ENCODE results near the gene ST6GALNAC6.
A peak's percentile ranks its signal among the peaks of the same experiment; 100 is the strongest.
"Not testable (repeated sequence)": the region's sequence is repeated elsewhere in the genome, so short reads cannot be mapped to it uniquely, and the experiment has no call there.

The ST6GALNAC6 gene

GRCh38 chr9:127893392-127893791 lies 6.0 kb downstream of the ST6GALNAC6 start:
- no peak for DNase-seq (ENCODE audit: low spot score)

DNA sequence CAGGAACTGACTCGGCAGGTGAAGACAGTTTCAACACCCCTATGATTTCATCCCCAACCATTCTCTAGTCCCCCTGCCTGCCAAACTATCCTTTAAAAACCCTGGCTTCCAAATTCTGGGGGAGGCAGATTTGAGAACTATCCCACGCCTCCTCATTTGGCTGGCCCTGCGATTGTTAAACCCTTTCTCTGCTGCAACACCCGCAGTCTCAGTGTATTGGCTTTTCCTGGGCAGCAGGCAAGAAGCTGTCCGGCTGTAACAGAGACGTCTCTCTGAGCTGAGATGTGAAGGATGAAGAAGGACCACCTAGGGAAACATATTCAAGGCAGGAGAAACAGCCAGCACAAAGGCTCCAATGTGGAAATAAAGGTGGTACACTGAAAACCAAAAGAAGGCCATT lies 6.6 kb downstream of the ST6GALNAC6 start:
- DNase-seq (ENCODE audit: low spot score) = no peak

GRCh38 chr9:127890053-127890452 lies 9.3 kb downstream of the ST6GALNAC6 start:
- DNase-seq (ENCODE audit: low spot score) = no peak

GRCh38 chr9:127887792-127888191 lies 11.6 kb downstream of the ST6GALNAC6 start:
- no peak for DNase-seq (ENCODE audit: low spot score)

- DNase-seq (ENCODE audit: low spot score) = no peak
Measured at GRCh38 chr9:127886401-127886972, 12.9 kb downstream of the ST6GALNAC6 start.

- no peak for DNase-seq (ENCODE audit: low spot score)
Measured at GRCh38 chr9:127885508-127886281, 13.7 kb downstream of the ST6GALNAC6 start.

DNA sequence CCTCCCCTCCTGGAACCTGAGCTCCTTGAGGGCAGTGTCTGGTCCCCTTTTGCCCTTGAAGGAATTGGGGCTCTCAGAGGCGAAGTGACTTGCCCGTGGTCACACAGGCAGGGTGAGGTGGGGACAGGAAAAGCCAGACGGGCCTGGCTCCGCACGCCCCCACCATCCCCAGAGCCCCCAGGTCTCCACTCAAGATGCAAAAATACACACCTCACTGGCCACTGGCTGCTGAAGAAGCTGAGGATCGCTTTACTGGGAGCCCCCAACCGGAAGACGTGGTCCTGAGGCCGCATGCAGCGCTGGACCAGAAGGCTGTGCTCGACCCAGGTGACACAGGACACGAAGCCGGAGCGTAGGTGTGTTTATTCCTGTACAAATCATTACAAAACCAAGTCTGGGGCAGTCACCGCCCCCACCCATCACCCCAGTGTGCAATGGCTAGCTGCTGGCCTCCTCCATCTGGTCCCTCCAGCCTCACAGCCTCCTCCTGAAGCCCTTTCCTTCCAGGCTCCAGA lies 14.4 kb downstream of the ST6GALNAC6 start:
- DNase-seq (ENCODE audit: low spot score) = no peak

DNA sequence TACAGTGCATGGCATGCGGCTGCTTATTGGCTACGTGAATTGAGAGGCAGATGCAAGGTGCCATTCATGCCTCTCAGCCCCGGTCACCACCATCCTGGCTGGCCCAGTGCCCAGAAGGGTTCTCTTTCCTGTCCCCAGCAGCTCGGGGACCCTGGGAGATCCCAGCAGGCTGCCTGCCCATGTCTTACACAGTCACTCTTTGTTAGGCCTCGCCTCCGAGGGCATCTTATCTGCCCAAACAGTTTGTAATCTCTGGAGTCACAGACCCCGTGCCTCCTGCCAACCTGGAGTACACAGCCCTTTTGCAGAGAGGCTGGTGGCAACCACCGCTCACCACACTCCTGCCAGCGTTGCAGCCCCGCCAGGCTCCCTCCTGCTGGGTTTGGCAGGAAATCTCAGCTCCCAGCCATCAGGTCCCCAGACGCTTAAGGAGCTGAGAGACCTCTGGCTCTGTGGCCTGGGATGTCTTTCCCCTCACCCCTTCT lies 14.9 kb downstream of the ST6GALNAC6 start:
- no peak for DNase-seq (ENCODE audit: low spot score)

- no peak for DNase-seq (ENCODE audit: low spot score)
Measured at GRCh38 chr9:127883959-127884358, 15.4 kb downstream of the ST6GALNAC6 start.

- DNase-seq (ENCODE audit: low spot score) = not testable (repeated sequence)
Measured at GRCh38 chr9:127881715-127882114, 17.7 kb downstream of the ST6GALNAC6 start.

- DNase-seq (ENCODE audit: low spot score) = no peak
Measured at GRCh38 chr9:127880143-127880542, 19.3 kb downstream of the ST6GALNAC6 start.

DNA sequence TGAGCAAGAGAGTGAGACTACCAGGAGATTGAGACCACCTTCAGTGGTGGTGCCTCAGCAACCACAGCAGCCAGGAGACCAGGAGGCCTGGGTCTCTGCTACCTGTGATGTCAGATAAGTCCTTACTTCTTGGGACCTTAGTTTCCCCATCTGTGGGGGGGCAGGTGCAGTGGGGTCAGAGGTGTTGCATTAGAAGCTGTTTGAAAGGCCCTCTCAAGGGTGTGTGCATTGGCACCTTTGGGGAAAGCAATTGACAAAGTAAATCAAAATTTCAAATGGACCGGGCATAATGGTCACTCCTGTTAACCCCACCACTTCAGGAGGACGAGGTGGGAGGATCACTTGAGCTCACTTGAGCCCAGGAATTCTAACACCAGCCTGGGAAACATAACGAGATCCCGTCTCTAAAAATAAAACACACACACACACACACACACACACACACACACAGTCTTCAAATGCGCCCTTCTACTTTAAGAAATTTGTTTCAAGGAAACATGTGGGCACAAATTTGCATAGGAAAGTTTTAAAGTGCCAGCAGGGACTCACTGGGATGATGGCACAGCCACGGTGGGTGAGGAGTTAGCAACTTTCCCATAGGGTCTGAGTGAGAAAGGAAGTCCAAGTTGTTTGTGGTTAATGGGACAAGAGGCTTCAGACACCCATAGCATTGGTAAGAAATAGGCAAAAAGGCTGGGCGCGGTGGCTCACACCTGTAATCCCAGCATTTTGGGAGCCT lies 20.6 kb downstream of the ST6GALNAC6 start:
- no peak for DNase-seq (ENCODE audit: low spot score)

DNA sequence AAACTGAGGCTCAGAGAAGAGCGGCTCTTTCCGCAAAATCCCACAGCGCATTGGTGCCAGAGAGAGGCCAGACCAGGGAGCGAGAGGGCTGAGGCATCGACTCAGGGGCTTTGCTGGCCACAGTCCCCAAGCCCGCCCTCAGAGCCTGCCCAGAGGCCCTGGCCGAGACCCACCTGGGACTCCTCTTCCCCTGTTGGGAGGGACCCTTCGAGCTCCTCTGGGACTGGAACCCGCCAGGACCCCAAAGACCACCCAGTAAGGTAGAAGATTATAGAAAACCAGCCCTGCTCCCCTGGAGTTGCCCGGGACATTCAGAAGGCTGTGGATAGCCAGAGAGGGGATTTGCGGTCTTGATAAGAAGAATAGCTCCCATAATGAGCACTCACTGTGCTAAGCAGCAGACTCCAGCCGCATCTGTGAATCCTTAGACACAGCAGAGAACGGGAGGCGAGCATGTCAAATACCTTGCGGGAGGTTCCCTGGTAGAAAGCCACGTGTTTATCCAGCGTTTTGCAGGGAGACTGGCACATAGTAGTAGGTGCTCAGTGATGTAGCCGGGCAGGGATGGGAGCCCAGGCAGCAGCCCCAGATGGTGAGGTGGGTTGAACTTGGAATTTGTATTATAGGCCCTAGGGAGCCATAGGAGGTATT lies 21.3 kb downstream of the ST6GALNAC6 start:
- peak; percentile 51 for DNase-seq (ENCODE audit: low spot score)

DNA sequence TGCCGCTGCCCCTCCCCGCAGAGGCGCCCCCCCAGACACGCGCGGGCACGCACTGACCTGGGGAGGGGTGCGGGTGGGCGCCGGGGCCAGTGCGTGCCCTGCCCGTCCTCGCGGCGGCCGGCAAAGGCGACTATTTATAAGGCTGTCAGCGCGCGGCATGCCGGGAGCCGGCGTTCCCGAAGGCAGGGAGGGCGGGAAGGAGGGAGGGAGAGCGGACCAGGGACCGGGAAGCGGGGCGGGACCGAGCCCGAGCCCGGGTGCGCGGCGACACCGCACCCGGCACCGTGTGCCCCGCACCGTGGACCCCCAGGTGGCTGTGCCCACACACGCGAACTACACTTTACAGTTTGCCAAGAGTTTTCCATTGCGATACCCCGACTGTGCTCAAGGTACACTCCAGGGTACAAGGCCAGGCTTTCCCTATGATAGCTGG lies 21.8 kb downstream of the ST6GALNAC6 start, which contains the start of gene AK1:
AK1 (minus strand) TSS at position 110 of the 433 bp plus-strand sequence. CDS start 3,058 bp downstream, outside the sequence.
- peak; percentile 64 for DNase-seq (ENCODE audit: low spot score)

GRCh38 chr9:127876764-127877562 lies 22.4 kb downstream of the ST6GALNAC6 start:
- DNase-seq (ENCODE audit: low spot score) = no peak

DNA sequence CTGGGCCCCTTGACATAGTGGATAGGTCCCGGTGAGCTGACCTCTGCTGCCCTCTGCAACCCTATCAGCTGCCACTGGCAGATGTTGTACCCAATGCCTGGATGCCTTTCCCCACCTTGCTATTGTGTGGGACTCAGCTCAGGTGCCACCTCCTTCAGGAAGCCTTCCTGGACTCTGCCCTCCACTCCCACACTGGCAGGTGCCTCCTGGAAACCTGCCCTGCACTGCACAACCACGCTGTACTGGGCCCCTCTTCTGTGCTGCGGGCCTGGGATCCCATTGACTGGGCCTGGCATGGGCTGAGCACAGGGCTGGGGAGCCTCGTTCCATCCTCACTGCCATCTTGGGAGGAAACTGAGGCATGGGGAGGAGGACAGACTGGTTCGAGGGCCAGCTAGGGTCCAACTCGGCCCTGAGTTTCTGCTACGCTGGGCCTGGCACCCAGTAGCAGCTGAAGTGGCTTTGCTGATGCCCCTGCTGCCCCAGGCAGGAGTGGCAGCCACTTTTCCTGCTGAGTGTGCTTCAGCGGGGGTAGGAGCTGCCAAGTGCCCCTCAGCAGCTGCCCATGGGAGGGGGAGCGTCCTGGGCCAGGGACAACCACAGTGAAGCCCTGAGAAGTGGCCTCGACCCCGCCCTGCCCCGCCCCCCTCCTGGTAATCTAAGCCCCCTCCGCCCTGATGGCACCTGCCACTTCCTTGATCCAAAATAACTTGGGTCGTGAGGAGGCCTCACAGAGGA lies 23.2 kb downstream of the ST6GALNAC6 start:
- DNase-seq (ENCODE audit: low spot score) = no peak

DNA sequence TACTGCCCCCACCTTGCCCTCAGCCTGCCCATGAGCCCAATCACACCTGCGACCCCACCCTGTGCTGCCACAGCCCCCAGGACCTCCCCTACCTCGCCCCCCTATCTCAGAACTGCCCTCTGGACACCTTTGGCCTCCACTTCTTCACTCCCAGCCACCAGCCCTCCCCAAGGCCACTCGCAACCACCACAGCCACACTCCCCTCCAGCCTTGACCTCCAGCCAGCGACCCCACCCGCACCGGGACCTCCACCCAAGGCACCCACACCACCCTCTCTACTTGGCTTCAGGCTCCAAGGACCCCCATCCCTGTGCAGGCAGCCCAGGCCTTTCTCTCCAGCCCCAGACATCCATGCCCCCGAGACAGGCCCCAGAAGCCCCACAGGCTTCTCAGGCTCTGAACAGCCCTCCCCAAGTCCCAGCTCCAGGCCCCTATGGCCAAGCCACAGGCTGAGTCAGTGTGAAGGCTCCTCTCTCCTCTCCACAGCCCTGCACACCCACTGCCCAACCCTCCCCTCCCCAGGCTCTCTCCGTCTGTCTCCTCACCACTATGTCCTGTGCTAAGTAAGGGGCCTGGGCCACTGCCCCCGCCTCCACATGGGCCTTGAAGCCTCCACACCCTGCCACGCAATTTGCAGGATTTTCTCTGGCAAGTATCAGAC lies 24.0 kb downstream of the ST6GALNAC6 start:
- no peak for DNase-seq (ENCODE audit: low spot score)

GRCh38 chr9:127874301-127875221 lies 24.8 kb downstream of the ST6GALNAC6 start:
- no peak for DNase-seq (ENCODE audit: low spot score)

Measured in SK-N-DZ (cell line).